Pancreas (tissue), 10 donors: ENCODE measurements around the gene NXPH4. TPM values are rescaled to one million over a fixed set of nuclear protein-coding genes. Genes with fewer than 3 reads are reported as not detected.
A peak's percentile ranks its signal among the peaks of the same experiment; 100 is the strongest.

Experiments
- ATAC-seq, 4 donors: fragments of 200-7000 bp; cut with Tn5 transposase; one replicate each; pipeline versions ENCODE4 v1.8.0 to v1.9.1; 2020; ENCODE audit warnings: mild to moderate bottlenecking in 4 of 4, moderate library complexity in 4 of 4
- DNase-seq, 6 donors: peaks; one replicate each; pipeline ENCODE4 v3.0.0-alpha.2; 2020
- FAIRE-seq: peaks from 2 replicates; lab custom pipeline; 2012; peaks lifted over from hg19 to GRCh38; lab: Jason Lieb, UNC
- H3K27ac ChIP-seq, 4 donors: fragments of 200-600 bp; sonication (generic); 1 replicate in 3 of 4; 2 replicates in 1 of 4; pipeline versions ENCODE4 v1.5.0 to v1.8.0; 2020
- H3K27me3 ChIP-seq, 4 donors: fragments of 200-600 bp; one replicate each; pipeline ENCODE4 v1.8.0; 2021
- H3K36me3 ChIP-seq, 3 donors: fragments of 200-600 bp; sonication (generic) in 1 of 3; one replicate each; pipeline versions ENCODE4 v1.5.0 to v1.8.0; 2020 to 2021
- H3K4me1 ChIP-seq, 3 donors: fragments of 200-600 bp; one replicate each; pipeline ENCODE4 v1.8.0; 2021
- H3K4me3 ChIP-seq, 4 donors: fragments of 200-600 bp; sonication (generic) in 2 of 4; one replicate each; pipeline versions ENCODE4 v1.5.0 to v1.8.0; 2020 to 2021
- H3K9me3 ChIP-seq, 4 donors: fragments of 200-600 bp; one replicate each; pipeline ENCODE4 v1.8.0; 2021
- WGBS, 2 donors: extraction: QIAGEN DNeasy Blood & Tissue Kit; methylation state at CpG; one replicate each; pipeline ENCODE4 v1.1.7; 2013; 5-methylcytosine and 5-hydroxymethylcytosine counted together
- intact Hi-C, 3 donors: fragments of 100-400 bp; cut with DNase I; formaldehyde crosslinking; loops; one replicate each; pipeline versions ENCODE4 v1.11.1 to v1.14.2; 2022
- polyA plus RNA-seq, 2 donors: library from polyadenylated mRNA; stranded (reverse); fragments of 200-250 nt; gene quantifications; one replicate each; pipeline ENCODE4 v1.2.3, GENCODE V29; 2013
- total RNA-seq, 6 donors: library from RNA; stranded (reverse); fragmentation: NEBNext Ultra II Directional in 4 of 6; extraction: Animal tissue kit (Norgen Biotek cat#: 25700) in 4 of 6; gene quantifications; one replicate each; pipeline versions ENCODE4 v1.2.1 to v1.2.4, GENCODE V29; 2021 to 2023
- TF ChIP-seq, protein P1 (sequence below), 4 donors: fragments of 200-600 bp; sonication (generic) in 3 of 4; IDR thresholded peaks; one replicate each; pipeline versions ENCODE4 v1.5.0 to v1.8.0; 2021; ENCODE audit warnings: antibody characterized with exemption in 4 of 4
- donor health status: healthy with polysubstance abuse.
- donor health status: DM: no; HTN: no; CAD: no; lungs with moderate emphysema.
- donor health status: DM: no; HTN: no; CAD: no.
- donor health status: control.
- donor health status: control.
- donor health status: Bipolar disorder and iron deficiency.
- donor health status: DM: yes; HTN: yes; CAD: no.
- donor health status: DM: no; HTN: no; CAD: no.
- donor health status: DM: no; HTN: no; CAD: no.
- donor health status: DM: yes; HTN: yes; CAD: no.

Gene NXPH4
- total and polyA plus RNA-seq, 8 donors, result 0.28 to 3.3 (median 0.79) TPM

DNA sequence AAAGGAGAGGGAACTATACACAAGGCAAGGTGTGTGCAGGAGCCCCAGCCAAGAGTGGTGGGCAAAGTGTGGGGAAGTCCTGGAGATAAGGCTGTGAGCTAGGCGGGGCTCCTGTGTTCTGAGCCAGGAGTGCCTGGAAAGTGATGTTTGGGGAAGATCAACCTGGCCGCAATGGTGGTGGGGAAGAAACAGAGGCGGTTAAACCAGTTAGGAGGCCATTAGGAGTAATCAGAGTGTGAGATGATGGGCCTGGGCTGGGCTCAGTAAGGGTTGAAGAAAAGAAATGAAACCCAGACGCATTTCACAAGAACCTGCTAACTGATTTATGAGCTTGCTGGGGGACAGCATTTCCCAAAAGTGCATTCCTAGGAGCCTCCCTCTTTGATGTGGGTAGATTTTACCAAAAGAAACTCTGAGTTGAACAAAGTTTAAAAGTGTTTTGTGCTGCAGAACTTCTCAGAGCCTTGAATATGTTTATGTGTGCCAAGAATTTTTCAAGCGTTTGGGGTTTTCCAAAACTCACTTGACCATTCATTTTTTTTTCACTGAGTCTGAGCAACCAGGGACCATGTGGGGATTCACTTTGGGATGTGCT, 34.9 kb upstream of the NXPH4 start:
- Histone ChIP-seq H3K27me3 (no peaks in the 10 kb centered on the region), H3K4me1 (no peaks in the 10 kb centered on the region), H3K27ac (no peak overlapping the region), H3K4me3 (no peak overlapping the region), H3K9me3 (no peaks in the 10 kb centered on the region), H3K36me3 (no peaks in the 10 kb centered on the region)
- TF ChIP-seq, protein P1, sequence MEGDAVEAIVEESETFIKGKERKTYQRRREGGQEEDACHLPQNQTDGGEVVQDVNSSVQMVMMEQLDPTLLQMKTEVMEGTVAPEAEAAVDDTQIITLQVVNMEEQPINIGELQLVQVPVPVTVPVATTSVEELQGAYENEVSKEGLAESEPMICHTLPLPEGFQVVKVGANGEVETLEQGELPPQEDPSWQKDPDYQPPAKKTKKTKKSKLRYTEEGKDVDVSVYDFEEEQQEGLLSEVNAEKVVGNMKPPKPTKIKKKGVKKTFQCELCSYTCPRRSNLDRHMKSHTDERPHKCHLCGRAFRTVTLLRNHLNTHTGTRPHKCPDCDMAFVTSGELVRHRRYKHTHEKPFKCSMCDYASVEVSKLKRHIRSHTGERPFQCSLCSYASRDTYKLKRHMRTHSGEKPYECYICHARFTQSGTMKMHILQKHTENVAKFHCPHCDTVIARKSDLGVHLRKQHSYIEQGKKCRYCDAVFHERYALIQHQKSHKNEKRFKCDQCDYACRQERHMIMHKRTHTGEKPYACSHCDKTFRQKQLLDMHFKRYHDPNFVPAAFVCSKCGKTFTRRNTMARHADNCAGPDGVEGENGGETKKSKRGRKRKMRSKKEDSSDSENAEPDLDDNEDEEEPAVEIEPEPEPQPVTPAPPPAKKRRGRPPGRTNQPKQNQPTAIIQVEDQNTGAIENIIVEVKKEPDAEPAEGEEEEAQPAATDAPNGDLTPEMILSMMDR (IDR thresholded peaks at IDR 0.05), result no peak
- DNase-seq (no peak), ATAC-seq (no peak), FAIRE-seq (no peak)
- intact Hi-C loops, result loop anchor here in 2 of 3 donors (2.0 to 5.0 kb wide), 2 partner anchors 57 to 59 kb away; no protein-coding TSS in a partner anchor
- WGBS, 2 donors, result 74 to 76% methylated on average over 5 of the region's 5 CpGs

DNA sequence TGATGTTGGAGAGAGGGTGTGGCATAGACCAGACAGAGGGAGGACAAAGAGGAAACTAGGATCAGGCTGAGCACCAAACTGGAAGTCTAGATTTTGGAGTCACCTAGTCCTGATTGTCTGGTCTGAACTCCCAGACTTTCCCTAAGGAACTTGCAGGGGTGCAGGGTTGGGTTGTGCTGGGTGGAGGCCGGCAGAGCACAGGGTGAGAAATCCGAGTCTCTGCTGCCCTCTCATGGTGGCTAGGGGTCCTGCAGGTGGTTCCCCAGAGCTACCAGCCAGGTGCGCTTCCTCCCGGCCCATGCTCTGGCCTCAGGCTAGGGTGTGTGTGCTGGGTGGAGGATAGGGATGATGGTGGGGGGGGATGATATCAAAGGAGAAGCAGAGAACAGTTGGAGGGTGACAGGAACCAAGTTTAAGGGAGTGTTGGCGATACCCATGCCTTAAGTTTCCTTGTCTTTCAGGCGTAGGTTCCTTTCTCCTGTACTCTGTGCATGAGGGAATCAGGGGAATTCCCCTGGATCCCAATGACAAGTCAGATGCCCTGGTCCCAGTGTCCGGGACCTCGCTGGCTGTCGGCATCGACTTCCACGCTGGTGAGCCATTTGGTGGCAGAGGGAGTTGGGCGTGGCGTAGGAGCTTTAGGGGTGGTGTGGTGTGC, 33.5 kb upstream of the NXPH4 start:
- Histone ChIP-seq H3K36me3 (no peaks in the 10 kb centered on the region), H3K4me1 (no peaks in the 10 kb centered on the region), H3K27me3 (no peaks in the 10 kb centered on the region), H3K9me3 (no peaks in the 10 kb centered on the region), H3K4me3 (no peak overlapping the region), H3K27ac (no peak overlapping the region)
- intact Hi-C loops, result loop anchor here in 1 of 3 donors (5.0 kb wide), 1 partner anchor 61 kb away; no protein-coding TSS in a partner anchor
- 33 to 44% methylated on average over 13 of the region's 13 CpGs for WGBS, 2 donors
- TF ChIP-seq, protein P1 (IDR thresholded peaks at IDR 0.05), result peak; percentile 76 to 89 (median 80)
- ATAC-seq, result peak; percentile 93 to 98 (median 97)
- peak; percentile 68 to 91 (median 86) for DNase-seq
- no peak for FAIRE-seq

DNA sequence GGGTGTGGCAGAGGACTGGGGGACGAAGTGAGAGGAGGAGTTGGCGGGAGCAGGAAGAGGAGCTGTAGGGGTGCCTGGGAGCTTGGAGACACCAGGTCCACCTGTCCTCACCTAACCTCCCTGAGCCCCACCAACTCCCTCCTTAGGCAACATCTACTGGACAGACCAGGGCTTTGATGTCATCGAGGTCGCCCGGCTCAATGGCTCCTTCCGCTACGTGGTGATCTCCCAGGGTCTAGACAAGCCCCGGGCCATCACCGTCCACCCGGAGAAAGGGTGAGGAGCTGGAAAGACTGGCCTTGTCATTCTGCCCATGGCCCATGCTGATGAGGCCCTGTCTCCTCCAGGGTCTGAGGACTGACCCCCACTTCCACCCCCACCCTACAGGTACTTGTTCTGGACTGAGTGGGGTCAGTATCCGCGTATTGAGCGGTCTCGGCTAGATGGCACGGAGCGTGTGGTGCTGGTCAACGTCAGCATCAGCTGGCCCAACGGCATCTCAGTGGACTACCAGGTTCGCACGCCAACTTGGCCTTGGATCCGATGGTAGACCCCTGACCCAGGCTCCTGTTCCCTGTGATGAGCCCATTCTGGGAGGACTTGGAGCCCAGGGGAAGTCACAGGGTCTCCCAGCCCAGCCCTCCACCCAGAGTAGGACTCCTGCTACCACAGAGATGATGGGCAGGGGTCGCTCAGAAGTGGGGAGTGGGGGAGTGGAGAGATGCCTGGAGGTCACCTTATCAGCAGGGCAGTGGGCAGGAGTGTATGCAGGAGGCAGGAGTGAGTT, 32.5 kb upstream of the NXPH4 start:
- 88 to 92% methylated on average over 22 of the region's 22 CpGs for WGBS, 2 donors
- intact Hi-C loops, result loop anchor here in 1 of 3 donors (5.0 kb wide), 1 partner anchor 62 kb away; no protein-coding TSS in a partner anchor

DNA sequence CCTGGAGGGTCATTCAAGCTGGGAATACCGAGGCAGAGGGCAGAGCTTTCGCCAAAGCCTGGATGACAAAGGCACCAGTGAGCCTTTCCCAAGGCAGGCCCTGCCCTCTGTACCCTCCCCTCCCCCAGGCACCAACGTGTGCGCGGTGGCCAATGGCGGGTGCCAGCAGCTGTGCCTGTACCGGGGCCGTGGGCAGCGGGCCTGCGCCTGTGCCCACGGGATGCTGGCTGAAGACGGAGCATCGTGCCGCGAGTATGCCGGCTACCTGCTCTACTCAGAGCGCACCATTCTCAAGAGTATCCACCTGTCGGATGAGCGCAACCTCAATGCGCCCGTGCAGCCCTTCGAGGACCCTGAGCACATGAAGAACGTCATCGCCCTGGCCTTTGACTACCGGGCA, 31.2 kb upstream of the NXPH4 start:
- no peaks in the 10 kb centered on the region for H3K9me3 ChIP-seq
- no peaks in the 10 kb centered on the region for H3K27me3 ChIP-seq
- WGBS, 2 donors, result 88 to 90% methylated on average over 25 of the region's 25 CpGs
- no peak overlapping the region for H3K27ac ChIP-seq
- ATAC-seq (no peak), FAIRE-seq (no peak), DNase-seq (peak in 1 of 6 donors; percentile 44)
- TF ChIP-seq, protein P1 (IDR thresholded peaks at IDR 0.05), result no peak
- H3K4me3 ChIP-seq, result no peak overlapping the region
- no peaks in the 10 kb centered on the region for H3K36me3 ChIP-seq
- H3K4me1 ChIP-seq, result no peaks in the 10 kb centered on the region
- intact Hi-C loops, result no loop called here

More for the DNA sequence above, 32.5 kb upstream of the NXPH4 start:
- Histone ChIP-seq H3K27ac (no peak overlapping the region), H3K4me3 (no peak overlapping the region), H3K27me3 (no peaks in the 10 kb centered on the region), H3K4me1 (no peaks in the 10 kb centered on the region), H3K9me3 (no peaks in the 10 kb centered on the region), H3K36me3 (no peaks in the 10 kb centered on the region)
- TF ChIP-seq, protein P1 (IDR thresholded peaks at IDR 0.05), result no peak
- ATAC-seq, result no peak
- DNase-seq, result peak in 1 of 6 donors; percentile 71
- no peak for FAIRE-seq
